WTC11 (cell line): ENCODE data around the gene EXD3. TPM values are rescaled to one million over a fixed set of nuclear protein-coding genes. Genes with fewer than 3 reads are reported as not detected.

ENCODE experiments used
- ATAC-seq: fragments of 200-7000 bp; cut with Tn5 transposase; 2 replicates; pipeline ENCODE4 v1.10.0; 2021; ENCODE audit warnings: mild to moderate bottlenecking, moderate library complexity
- CTCF ChIA-PET: fragments of 300-600 bp; sonication (Branson Sonifier 250); formaldehyde crosslinking; loops from one replicate; lab custom pipeline; 2021; ENCODE audit warnings: antibody characterized with exemption; lab: Charles Lee
- POLR2A ChIA-PET: fragments of 350-600 bp; sonication (Branson Sonifier 250); formaldehyde crosslinking; loops from one replicate; lab custom pipeline; 2021; ENCODE audit warnings: antibody characterized with exemption; lab: Charles Lee
- DNase-seq: peaks from one replicate; pipeline ENCODE4 v3.0.0; 2021; ENCODE audit warnings: low spot score
- H3K27ac Mint-ChIP-seq: 2 replicates; pipeline ENCODE4 v1.8.0; 2021; ENCODE audit warnings: mixed read lengths
- H3K27me3 Mint-ChIP-seq: 2 replicates; pipeline ENCODE4 v1.8.0; 2021; ENCODE audit warnings: low read depth, mild to moderate bottlenecking, moderate library complexity, mixed read lengths
- H3K36me3 Mint-ChIP-seq: 2 replicates; pipeline ENCODE4 v1.8.0; 2021; ENCODE audit warnings: mixed read lengths
- H3K4me1 Mint-ChIP-seq: 2 replicates; pipeline ENCODE4 v1.8.0; 2022; ENCODE audit warnings: mixed read lengths
- H3K4me3 Mint-ChIP-seq: 2 replicates; pipeline ENCODE4 v1.8.0; 2021; ENCODE audit warnings: mild to moderate bottlenecking, moderate library complexity, mixed read lengths
- H3K9me3 Mint-ChIP-seq: 2 replicates; pipeline ENCODE4 v1.8.0; 2021; ENCODE audit warnings: mixed read lengths
- ATF1 ChIP-seq: sonication (generic); formaldehyde crosslinking; IDR thresholded peaks from 2 replicates; pipeline ENCODE4 v1.8.1; 2023; ENCODE audit warnings: mild to moderate bottlenecking, moderate library complexity, missing genetic modification reagents
- CDX4 ChIP-seq: fragments of 250-450 bp; sonication (Bioruptor Pico); IDR thresholded peaks from 2 replicates; pipeline ENCODE4 v1.9.0; 2021; ENCODE audit warnings: moderate library complexity, mild to moderate bottlenecking, inconsistent platforms, borderline replicate concordance
- CTCF ChIP-seq: fragments of 200-600 bp; IDR thresholded peaks from 2 replicates; pipeline ENCODE4 v1.8.0; 2022; ENCODE audit warnings: antibody characterized with exemption
- ELF4 ChIP-seq: sonication (generic); formaldehyde crosslinking; IDR thresholded peaks from 2 replicates; pipeline ENCODE4 v1.8.1; 2022; ENCODE audit warnings: low read depth, mild to moderate bottlenecking, moderate library complexity, missing genetic modification reagents
- EMX1 ChIP-seq: fragments of 250-450 bp; sonication (Bioruptor Pico); IDR thresholded peaks from 2 replicates; pipeline ENCODE4 v1.8.0; 2021; ENCODE audit warnings: mild to moderate bottlenecking
- NR1H2 ChIP-seq: sonication (generic); formaldehyde crosslinking; IDR thresholded peaks from 2 replicates; pipeline ENCODE4 v1.9.0; 2021; ENCODE audit warnings: mild to moderate bottlenecking, moderate library complexity, missing genetic modification reagents
- PREB ChIP-seq: sonication (generic); formaldehyde crosslinking; IDR thresholded peaks from 2 replicates; pipeline ENCODE4 v1.8.1; 2022; ENCODE audit warnings: mild to moderate bottlenecking, missing genetic modification reagents, moderate library complexity, borderline replicate concordance
- RELA ChIP-seq: sonication (generic); formaldehyde crosslinking; IDR thresholded peaks from 2 replicates; pipeline ENCODE4 v1.8.1; 2022; ENCODE audit warnings: missing genetic modification reagents, mild to moderate bottlenecking, borderline replicate concordance
- RORB ChIP-seq: fragments of 250-450 bp; sonication (Bioruptor Pico); IDR thresholded peaks from 2 replicates; pipeline ENCODE4 v1.9.0; 2021; ENCODE audit warnings: mild to moderate bottlenecking
- SMAD3 ChIP-seq: sonication (generic); formaldehyde crosslinking; IDR thresholded peaks from 2 replicates; pipeline ENCODE4 v1.8.0; 2022; ENCODE audit warnings: missing genetic modification reagents, mild to moderate bottlenecking, borderline replicate concordance
- TP53 ChIP-seq: sonication (generic); formaldehyde crosslinking; IDR thresholded peaks from 2 replicates; pipeline ENCODE4 v1.8.1; 2023; ENCODE audit warnings: mild to moderate bottlenecking, missing genetic modification reagents
- USF1 ChIP-seq: sonication (generic); formaldehyde crosslinking; IDR thresholded peaks from 2 replicates; pipeline ENCODE4 v1.8.0; 2022; ENCODE audit warnings: mild to moderate bottlenecking, missing genetic modification reagents
- ZBTB21 ChIP-seq: sonication (generic); formaldehyde crosslinking; IDR thresholded peaks from 2 replicates; pipeline ENCODE4 v1.8.1; 2023; ENCODE audit warnings: mild to moderate bottlenecking, missing genetic modification reagents, borderline replicate concordance
- ZNF121 ChIP-seq: sonication (generic); formaldehyde crosslinking; IDR thresholded peaks from 2 replicates; pipeline ENCODE4 v1.8.0; 2023; ENCODE audit warnings: missing genetic modification reagents
- ZNF138 ChIP-seq: sonication (generic); formaldehyde crosslinking; conservative IDR thresholded peaks from 2 replicates; pipeline ENCODE4 v1.8.1; 2022; ENCODE audit warnings: mild to moderate bottlenecking, moderate library complexity, missing genetic modification reagents
- ZNF219 ChIP-seq: sonication (generic); formaldehyde crosslinking; IDR thresholded peaks from 2 replicates; pipeline ENCODE4 v1.8.0; 2023; ENCODE audit warnings: missing genetic modification reagents, mild to moderate bottlenecking, borderline replicate concordance
- ZNF317 ChIP-seq: sonication (generic); formaldehyde crosslinking; IDR thresholded peaks from 2 replicates; pipeline ENCODE4 v1.8.1; 2023; ENCODE audit warnings: low read depth, mild to moderate bottlenecking, moderate library complexity, missing genetic modification reagents, borderline replicate concordance
- ZNF671 ChIP-seq: fragments of 250-450 bp; sonication (Bioruptor Pico); IDR thresholded peaks from 2 replicates; pipeline ENCODE4 v1.8.0; 2021; ENCODE audit warnings: mild to moderate bottlenecking
- total RNA-seq: library from RNA; stranded (reverse); gene quantifications from 3 replicates; pipeline ENCODE4 v1.2.3, GENCODE V29; 2021
- TF ChIP-seq, protein P1 (sequence below): fragments of 250-450 bp; sonication (Bioruptor Pico); conservative IDR thresholded peaks from 2 replicates; pipeline ENCODE4 v1.9.0; 2021; ENCODE audit warnings: mild to moderate bottlenecking

EXD3 gene
- total RNA-seq, 1 experiment from 2014 or later = 21.2 TPM

GRCh38 chr9:137294091-137294680 lies 128.8 kb downstream of the EXD3 start (continued):
- TF ChIP-seq ZNF317 (CRISPR knock-in tag) = no peak
- TF ChIP-seq PREB (CRISPR knock-in tag) = no peak
- no peak for TF ChIP-seq CTCF
- TF ChIP-seq ZNF219 (CRISPR knock-in tag) = no peak

GRCh38 chr9:137293482-137294090 lies 129.4 kb downstream of the EXD3 start:
- POLR2A ChIA-PET = no interaction called here
- peaks cover 4% of the 10 kb centered on the region for H3K9me3 Mint-ChIP-seq
- H3K4me3 Mint-ChIP-seq = no peak overlapping the region
- no peak for TF ChIP-seq CDX4 (CRISPR knock-in tag)
- TF ChIP-seq NR1H2 (CRISPR knock-in tag) = no peak
- TF ChIP-seq RELA (CRISPR knock-in tag) = no peak
- no peak for TF ChIP-seq USF1 (CRISPR knock-in tag)
- no peak for TF ChIP-seq ATF1
- TF ChIP-seq SMAD3 (CRISPR knock-in tag) = no peak
- TF ChIP-seq ZNF138 (CRISPR knock-in tag) = no peak
- no peak for TF ChIP-seq RORB (CRISPR knock-in tag)
- TF ChIP-seq ZBTB21 (CRISPR knock-in tag) = no peak
- TF ChIP-seq, protein P1, sequence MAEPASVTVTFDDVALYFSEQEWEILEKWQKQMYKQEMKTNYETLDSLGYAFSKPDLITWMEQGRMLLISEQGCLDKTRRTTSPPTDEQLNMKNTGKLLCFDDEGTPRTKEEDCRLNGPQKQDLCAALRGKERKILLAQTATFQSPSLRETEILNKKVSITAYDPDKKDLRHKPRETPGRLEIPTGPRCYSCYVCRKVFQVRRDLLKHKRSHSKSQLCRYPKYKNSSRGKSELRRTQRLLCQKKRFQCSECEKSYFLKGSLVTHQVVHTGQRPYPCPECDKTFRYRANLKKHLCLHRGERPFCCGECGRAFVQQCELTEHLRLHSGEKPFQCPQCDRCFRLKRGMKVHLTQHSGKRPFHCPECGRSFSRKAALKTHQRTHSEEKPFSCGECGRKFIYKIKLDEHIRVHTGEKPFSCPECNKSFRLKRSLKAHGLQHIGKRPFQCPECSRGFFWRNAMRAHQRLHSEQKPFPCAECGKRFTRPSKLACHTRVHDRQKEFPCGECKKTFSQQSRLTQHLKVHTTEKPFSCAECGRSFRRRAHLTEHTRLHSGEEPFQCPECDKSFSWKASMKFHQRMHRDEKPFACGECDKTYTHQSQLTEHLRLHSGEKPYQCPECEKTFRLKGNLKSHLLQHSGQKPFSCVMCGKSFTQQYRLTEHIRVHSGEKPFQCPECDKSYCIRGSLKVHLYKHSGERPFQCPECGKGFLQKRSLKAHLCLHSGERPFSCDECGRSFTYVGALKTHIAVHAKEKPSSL (CRISPR knock-in tag) = no peak
- no peak for TF ChIP-seq ELF4 (CRISPR knock-in tag)
- no peak for TF ChIP-seq ZNF671 (CRISPR knock-in tag)
- no peak for TF ChIP-seq ZNF121 (CRISPR knock-in tag)
- TF ChIP-seq TP53 (CRISPR knock-in tag) = no peak
- TF ChIP-seq ZNF317 (CRISPR knock-in tag) = no peak
- no peak for TF ChIP-seq EMX1 (CRISPR knock-in tag)
- TF ChIP-seq, all 79 proteins: peak for 0
- H3K4me1 Mint-ChIP-seq = peaks cover 34% of the 10 kb centered on the region
- DNase-seq (no peak), ATAC-seq (no peak)
- CTCF ChIA-PET = interaction anchor here (0.6 to 2.1 kb wide), 11 partner anchors 9 to 378 kb away, joined by 3 to 13 read pairs (median 4); partner anchors contain the start of genes EXD3, NOXA1, NRARP and RNF224
- peak overlapping the region; percentile 22; the same call in 1 of the 2 replicates for H3K27ac Mint-ChIP-seq
- H3K27me3 Mint-ChIP-seq = peaks cover 29% of the 10 kb centered on the region
- peaks cover 2% of the 10 kb centered on the region; the same call in 1 of the 2 replicates for H3K36me3 Mint-ChIP-seq
